Mononuclear cell (primary cell): Measurements from ENCODE around the gene TMEM59. TPM values are rescaled to one million over a fixed set of nuclear protein-coding genes. Genes with fewer than 3 reads are reported as not detected.
"Not testable (repeated sequence)": the region's sequence is repeated elsewhere in the genome, so short reads cannot be mapped to it uniquely, and the experiment has no call there.

Experiments
- H3K27me3 ChIP-seq: 2 replicates; pipeline ENCODE4 v1.6.0; 2011; ENCODE audit warnings: low read length, control low read depth; ENCODE audit not compliant: insufficient read depth
- H3K4me1 ChIP-seq: 2 replicates; pipeline ENCODE4 v1.5.1; 2011; ENCODE audit warnings: mild to moderate bottlenecking, low read length, control low read depth; ENCODE audit not compliant: insufficient read depth
- H3K4me3 ChIP-seq: 2 replicates; pipeline ENCODE4 v1.5.1; 2011; ENCODE audit warnings: mild to moderate bottlenecking, low read length, moderate library complexity
- H3K9me3 ChIP-seq: 2 replicates; pipeline ENCODE4 v1.5.1; 2011; ENCODE audit warnings: low read depth, mild to moderate bottlenecking, control low read depth, low read length
- total RNA-seq: library from RNA; depleted of rRNA; stranded (reverse); fragments of >200 nt; gene quantifications from one replicate; pipeline ENCODE4 v1.2.3, GENCODE V29; 2012

The TMEM59 gene
- total RNA-seq, 1 donor = 186 TPM

- no peaks in the 10 kb centered on the region for H3K4me1 ChIP-seq
These were observed 24.4 kb upstream of the TMEM59 start for GRCh38 chr1:54077359-54077758.

GRCh38 chr1:54070171-54070837 lies 17.3 kb upstream of the TMEM59 start:
- Histone ChIP-seq H3K4me3 (no peak overlapping the region), H3K4me1 (no peaks in the 10 kb centered on the region), H3K27me3 (no peaks in the 10 kb centered on the region), H3K9me3 (no peaks in the 10 kb centered on the region)

More at GRCh38 chr1:54077359-54077758, 24.4 kb upstream of the TMEM59 start:
- no peaks in the 10 kb centered on the region for H3K27me3 ChIP-seq
- no peak overlapping the region for H3K4me3 ChIP-seq
- no peaks in the 10 kb centered on the region for H3K9me3 ChIP-seq

- Histone ChIP-seq H3K4me3 (no peak overlapping the region), H3K4me1 (no peaks in the 10 kb centered on the region), H3K9me3 (no peaks in the 10 kb centered on the region), H3K27me3 (no peaks in the 10 kb centered on the region)
These were observed 16.8 kb upstream of the TMEM59 start for GRCh38 chr1:54069791-54070170.

- Histone ChIP-seq H3K4me1 (no peaks in the 10 kb centered on the region), H3K4me3 (no peak overlapping the region), H3K9me3 (no peaks in the 10 kb centered on the region), H3K27me3 (no peaks in the 10 kb centered on the region)
These were observed 11.3 kb upstream of the TMEM59 start for GRCh38 chr1:54064299-54064698.

- no peaks in the 10 kb centered on the region for H3K27me3 ChIP-seq
- peak overlapping the region; percentile 61 for H3K4me3 ChIP-seq
- H3K9me3 ChIP-seq = no peaks in the 10 kb centered on the region
- peaks cover 45% of the 10 kb centered on the region for H3K4me1 ChIP-seq
These were observed 1.4 kb upstream of the TMEM59 start for GRCh38 chr1:54054438-54054749.

GRCh38 chr1:54053745-54054437 lies 887 bp upstream of the TMEM59 start:
- H3K9me3 ChIP-seq = no peaks in the 10 kb centered on the region
- H3K4me1 ChIP-seq = peaks cover 45% of the 10 kb centered on the region
- H3K27me3 ChIP-seq = no peaks in the 10 kb centered on the region
- H3K4me3 ChIP-seq = peak overlapping the region; percentile 61

GRCh38 chr1:54052431-54052933 lies 522 bp downstream of the TMEM59 start:
- Histone ChIP-seq H3K4me1 (peaks cover 50% of the 10 kb centered on the region), H3K27me3 (no peaks in the 10 kb centered on the region), H3K4me3 (peak overlapping the region; percentile 61), H3K9me3 (no peaks in the 10 kb centered on the region)

- H3K4me1 ChIP-seq = peaks cover 48% of the 10 kb centered on the region
These were observed 1.0 kb downstream of the TMEM59 start for GRCh38 chr1:54051933-54052430.

GRCh38 chr1:54050435-54050834 lies 2.6 kb downstream of the TMEM59 start:
- H3K4me3 ChIP-seq, H3K27me3 ChIP-seq, H3K9me3 ChIP-seq: not testable (repeated sequence)
- H3K4me1 ChIP-seq = peaks cover 48% of the 10 kb centered on the region

More at GRCh38 chr1:54051933-54052430, 1.0 kb downstream of the TMEM59 start:
- Histone ChIP-seq H3K9me3 (no peaks in the 10 kb centered on the region), H3K27me3 (no peaks in the 10 kb centered on the region), H3K4me3 (peak overlapping the region; percentile 61)

- Histone ChIP-seq H3K4me3 (no peak overlapping the region), H3K27me3 (no peaks in the 10 kb centered on the region), H3K9me3 (no peaks in the 10 kb centered on the region), H3K4me1 (peaks cover 36% of the 10 kb centered on the region)
These were observed 5.4 kb downstream of the TMEM59 start for GRCh38 chr1:54047384-54048305.

GRCh38 chr1:54046671-54047383 lies 6.2 kb downstream of the TMEM59 start:
- H3K9me3 ChIP-seq = no peaks in the 10 kb centered on the region
- H3K4me1 ChIP-seq = peaks cover 30% of the 10 kb centered on the region
- H3K4me3 ChIP-seq = no peak overlapping the region
- no peaks in the 10 kb centered on the region for H3K27me3 ChIP-seq

GRCh38 chr1:54045496-54045895 lies 7.5 kb downstream of the TMEM59 start:
- Histone ChIP-seq H3K27me3 (no peaks in the 10 kb centered on the region), H3K9me3 (no peaks in the 10 kb centered on the region), H3K4me1 (peaks cover 17% of the 10 kb centered on the region), H3K4me3 (no peak overlapping the region)

- no peaks in the 10 kb centered on the region for H3K27me3 ChIP-seq
- no peaks in the 10 kb centered on the region for H3K4me1 ChIP-seq
- no peak overlapping the region for H3K4me3 ChIP-seq
- H3K9me3 ChIP-seq = no peaks in the 10 kb centered on the region
These were observed 11.2 kb downstream of the TMEM59 start for GRCh38 chr1:54041806-54042205.

- Histone ChIP-seq H3K4me1 (no peaks in the 10 kb centered on the region), H3K9me3 (no peaks in the 10 kb centered on the region), H3K27me3 (no peaks in the 10 kb centered on the region), H3K4me3 (no peak overlapping the region)
These were observed 15.5 kb downstream of the TMEM59 start for GRCh38 chr1:54037476-54037875.
